Nephron (organoid): ENCODE measurements around the gene DDX28.
"Not testable (repeated sequence)": the region's sequence is repeated elsewhere in the genome, so short reads cannot be mapped to it uniquely, and the experiment has no call there.

ENCODE experiments used
- H3K27ac Mint-ChIP-seq, 3 experiments: 2 replicates each; pipeline ENCODE4 v1.8.0; 2020; ENCODE audit warnings: mixed read lengths in 3 of 3, mild to moderate bottlenecking in 2 of 3, moderate library complexity in 1 of 3
- H3K27me3 Mint-ChIP-seq: 2 replicates; pipeline ENCODE4 v1.8.0; 2021; ENCODE audit warnings: low read depth, mild to moderate bottlenecking, moderate library complexity, mixed read lengths
- H3K36me3 Mint-ChIP-seq: 2 replicates; pipeline ENCODE4 v1.8.0; 2020; ENCODE audit warnings: low read depth, mixed read lengths
- H3K4me1 Mint-ChIP-seq: 2 replicates; pipeline ENCODE4 v1.8.0; 2020; ENCODE audit warnings: mixed read lengths
- H3K4me3 Mint-ChIP-seq, 3 experiments: 2 replicates each; pipeline ENCODE4 v1.8.0; 2020; ENCODE audit warnings: mild to moderate bottlenecking in 3 of 3, mixed read lengths in 3 of 3, moderate library complexity in 2 of 3
- H3K9me3 Mint-ChIP-seq: 2 replicates; pipeline ENCODE4 v1.8.0; 2020; ENCODE audit warnings: mixed read lengths
- TF ChIP-seq, protein P1 (sequence below), 3 experiments: fragments of 200-600 bp; sonication (generic); IDR thresholded peaks; one replicate each; pipeline ENCODE4 v1.5.0; 2021; ENCODE audit warnings: antibody characterized with exemption in 3 of 3; ENCODE audit not compliant: unreplicated experiment in 3 of 3

Gene DDX28

DNA sequence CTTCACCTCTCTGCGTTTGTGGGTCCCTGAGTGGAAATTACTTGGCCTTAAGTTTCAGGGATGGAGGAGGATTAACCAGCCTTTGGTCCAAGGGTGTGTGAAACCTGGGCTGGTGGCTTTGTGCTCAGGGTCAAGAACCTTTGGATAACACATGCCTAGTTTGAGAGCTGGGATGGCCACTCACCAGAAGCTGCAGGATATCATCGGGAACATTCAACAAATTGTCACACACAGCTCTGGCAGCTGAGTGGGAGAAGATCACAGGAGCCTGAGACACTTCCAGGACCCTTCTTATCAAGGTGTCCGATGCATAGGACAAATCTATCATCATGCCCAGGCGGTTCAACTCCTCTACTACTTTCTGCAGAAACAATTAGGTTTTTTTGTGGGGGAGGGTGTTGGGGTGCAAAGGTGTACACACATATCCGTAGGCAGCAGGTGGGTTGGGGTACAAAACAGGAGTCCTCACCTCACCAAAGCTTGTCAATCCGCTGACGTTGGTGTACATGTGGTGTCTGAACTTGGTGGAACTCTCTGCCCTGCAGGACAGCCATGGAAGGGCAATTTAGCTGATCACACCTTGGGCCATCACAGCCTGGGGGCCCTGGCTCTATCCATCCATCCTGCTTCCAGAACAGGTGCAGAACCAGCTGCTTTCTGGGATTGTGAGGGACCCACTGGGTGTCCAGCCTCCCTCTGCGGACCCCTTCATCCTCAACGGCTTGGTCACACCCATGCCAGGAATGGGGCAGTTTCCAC is 45.4 kb downstream of the DDX28 start:
- Mint-ChIP-seq H3K36me3 (no peaks in the 10 kb centered on the region), H3K4me3 (no peak overlapping the region), H3K27ac (no peak overlapping the region), H3K27me3 (peaks cover 19% of the 10 kb centered on the region), H3K9me3 (no peaks in the 10 kb centered on the region), H3K4me1 (no peaks in the 10 kb centered on the region)
- TF ChIP-seq, protein P1, sequence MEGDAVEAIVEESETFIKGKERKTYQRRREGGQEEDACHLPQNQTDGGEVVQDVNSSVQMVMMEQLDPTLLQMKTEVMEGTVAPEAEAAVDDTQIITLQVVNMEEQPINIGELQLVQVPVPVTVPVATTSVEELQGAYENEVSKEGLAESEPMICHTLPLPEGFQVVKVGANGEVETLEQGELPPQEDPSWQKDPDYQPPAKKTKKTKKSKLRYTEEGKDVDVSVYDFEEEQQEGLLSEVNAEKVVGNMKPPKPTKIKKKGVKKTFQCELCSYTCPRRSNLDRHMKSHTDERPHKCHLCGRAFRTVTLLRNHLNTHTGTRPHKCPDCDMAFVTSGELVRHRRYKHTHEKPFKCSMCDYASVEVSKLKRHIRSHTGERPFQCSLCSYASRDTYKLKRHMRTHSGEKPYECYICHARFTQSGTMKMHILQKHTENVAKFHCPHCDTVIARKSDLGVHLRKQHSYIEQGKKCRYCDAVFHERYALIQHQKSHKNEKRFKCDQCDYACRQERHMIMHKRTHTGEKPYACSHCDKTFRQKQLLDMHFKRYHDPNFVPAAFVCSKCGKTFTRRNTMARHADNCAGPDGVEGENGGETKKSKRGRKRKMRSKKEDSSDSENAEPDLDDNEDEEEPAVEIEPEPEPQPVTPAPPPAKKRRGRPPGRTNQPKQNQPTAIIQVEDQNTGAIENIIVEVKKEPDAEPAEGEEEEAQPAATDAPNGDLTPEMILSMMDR (IDR thresholded peaks at IDR 0.05; ENCODE audit: unreplicated experiment in 3 of 3), result no peak

DNA sequence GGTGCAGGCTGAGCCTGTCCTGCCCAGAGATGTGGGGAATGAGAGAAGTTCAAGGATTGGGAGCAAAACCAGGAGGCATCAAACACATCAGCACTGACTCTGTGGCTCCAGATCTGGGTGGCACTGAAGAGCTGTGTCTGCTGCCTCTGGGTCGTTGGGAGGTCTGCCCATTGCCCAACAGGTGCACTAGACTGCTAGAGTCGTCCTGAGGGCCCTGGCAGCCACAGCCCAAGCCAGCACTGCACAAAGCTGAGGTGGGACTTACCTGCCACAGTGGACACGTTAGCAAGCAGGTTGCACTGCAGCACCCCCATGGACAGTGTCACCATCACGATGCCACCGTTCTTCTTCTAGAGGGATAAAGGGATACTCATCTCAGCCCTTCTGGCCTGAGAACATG is 46.0 kb downstream of the DDX28 start:
- H3K4me3 Mint-ChIP-seq, result no peak overlapping the region
- H3K27ac Mint-ChIP-seq, result no peak overlapping the region
- H3K4me1 Mint-ChIP-seq, result no peaks in the 10 kb centered on the region
- H3K27me3 Mint-ChIP-seq, result peaks cover 19% of the 10 kb centered on the region
- H3K36me3 Mint-ChIP-seq, result no peaks in the 10 kb centered on the region
- no peaks in the 10 kb centered on the region for H3K9me3 Mint-ChIP-seq
- TF ChIP-seq, protein P1 (IDR thresholded peaks at IDR 0.05; ENCODE audit: unreplicated experiment in 3 of 3), result no peak

DNA sequence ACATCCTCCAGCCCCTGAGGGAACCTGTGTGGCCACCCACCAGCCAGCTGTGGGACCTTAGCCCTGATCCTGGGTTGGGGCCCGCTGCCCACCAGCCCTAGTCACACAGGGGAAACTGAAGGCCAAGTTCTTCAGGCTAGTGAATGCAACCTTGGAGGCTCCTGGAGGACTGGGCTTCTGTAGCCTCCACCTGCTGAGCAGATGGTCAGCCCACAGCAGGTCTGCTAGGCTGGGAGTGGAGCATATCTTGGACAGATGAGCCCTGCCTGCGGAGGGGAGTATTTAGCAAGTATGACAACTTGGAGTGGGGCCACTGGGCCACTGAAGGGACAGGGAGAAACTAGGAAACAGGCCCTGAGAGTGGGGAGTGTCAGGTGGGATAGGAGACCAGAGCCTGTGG is 46.8 kb downstream of the DDX28 start:
- H3K36me3 Mint-ChIP-seq, result no peaks in the 10 kb centered on the region
- TF ChIP-seq, protein P1 (IDR thresholded peaks at IDR 0.05; ENCODE audit: unreplicated experiment in 3 of 3), result no peak
- H3K27ac Mint-ChIP-seq, result no peak overlapping the region
- H3K9me3 Mint-ChIP-seq, result no peaks in the 10 kb centered on the region
- no peaks in the 10 kb centered on the region for H3K4me1 Mint-ChIP-seq
- H3K27me3 Mint-ChIP-seq, result peaks cover 22% of the 10 kb centered on the region
- no peak overlapping the region for H3K4me3 Mint-ChIP-seq

DNA sequence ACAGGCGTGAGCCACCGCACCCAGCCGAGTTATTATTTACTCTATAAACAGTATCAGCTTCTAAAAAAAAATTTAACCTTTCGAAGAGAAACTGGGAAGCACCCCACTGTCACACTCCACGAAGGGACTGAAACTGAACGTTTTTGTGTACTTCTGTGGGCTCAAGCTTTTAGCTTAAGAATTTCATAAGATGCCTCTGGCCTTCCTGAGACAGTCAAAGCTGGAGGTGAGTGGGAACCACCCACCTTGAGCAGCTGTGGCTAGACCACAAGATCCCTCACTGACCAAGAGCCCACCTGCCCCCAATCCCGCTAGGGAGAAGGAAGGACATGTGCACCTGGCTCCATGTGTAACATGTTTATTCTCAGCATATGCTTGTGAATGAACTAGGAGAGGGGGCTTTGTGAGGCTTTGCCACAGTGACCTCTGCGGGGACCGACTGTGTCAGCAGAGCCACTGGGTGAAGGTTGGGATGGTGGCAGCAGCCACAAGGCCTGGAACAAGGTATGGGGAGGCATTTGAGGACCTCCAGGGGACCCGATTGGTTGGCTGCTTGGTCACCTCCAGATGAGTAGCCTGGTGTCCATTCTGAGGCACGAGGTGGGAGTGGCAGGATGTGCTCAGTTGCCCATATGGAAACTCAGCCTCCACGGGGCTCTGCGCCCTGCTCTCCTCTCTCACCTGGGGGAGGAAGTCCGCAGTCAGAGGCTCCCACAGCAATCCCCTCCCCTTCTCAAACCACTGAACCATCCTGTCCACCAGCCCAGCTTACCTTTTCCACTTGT is 47.5 kb downstream of the DDX28 start:
- Mint-ChIP-seq H3K27me3 (peaks cover 25% of the 10 kb centered on the region), H3K9me3 (no peaks in the 10 kb centered on the region), H3K4me1 (no peaks in the 10 kb centered on the region), H3K4me3 (no peak overlapping the region), H3K36me3 (no peaks in the 10 kb centered on the region), H3K27ac (no peak overlapping the region)
- TF ChIP-seq, protein P1 (IDR thresholded peaks at IDR 0.05; ENCODE audit: unreplicated experiment in 3 of 3), result no peak

DNA sequence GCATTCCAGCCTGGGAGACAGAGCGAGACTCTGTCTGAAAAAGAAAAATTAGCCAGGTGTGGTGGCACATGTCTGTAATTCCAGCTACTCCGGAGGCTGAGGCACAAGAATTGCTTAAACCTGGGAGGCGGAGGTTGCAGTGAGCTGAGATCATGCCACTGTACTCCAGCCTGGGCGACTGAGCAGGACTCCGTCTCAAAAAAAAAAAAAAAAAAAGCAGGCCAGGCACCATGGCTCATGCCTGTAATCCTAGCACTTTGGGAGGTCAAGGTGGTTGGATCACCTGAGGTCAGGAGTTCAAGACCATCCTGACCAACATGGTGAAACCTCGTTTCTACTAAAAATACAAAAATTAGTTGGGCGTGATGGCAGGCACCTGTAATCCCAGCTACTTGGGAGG is 50.7 kb downstream of the DDX28 start:
- H3K4me3 Mint-ChIP-seq, H3K4me1 Mint-ChIP-seq, H3K27ac Mint-ChIP-seq, H3K9me3 Mint-ChIP-seq, H3K36me3 Mint-ChIP-seq: not testable (repeated sequence)
- H3K27me3 Mint-ChIP-seq, result peaks cover 22% of the 10 kb centered on the region

DNA sequence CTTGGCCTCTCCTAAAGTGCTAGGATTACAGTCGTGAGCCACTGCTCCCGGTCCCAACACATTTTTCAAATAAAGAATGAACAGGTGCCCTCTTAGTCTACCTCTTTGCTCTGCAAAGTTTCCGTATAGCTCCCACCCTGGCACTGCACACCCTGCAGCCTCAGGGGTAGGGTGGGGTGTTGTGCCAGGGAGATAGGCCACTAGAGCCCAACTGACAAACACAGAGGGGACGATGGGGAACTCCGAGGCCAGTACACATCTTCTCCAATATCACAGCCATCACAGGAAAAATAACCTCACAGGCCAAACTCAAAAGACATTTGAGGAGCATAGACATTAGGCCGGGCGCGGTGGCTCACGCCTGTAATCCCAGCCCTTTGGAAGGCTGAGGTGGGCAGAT is 51.9 kb downstream of the DDX28 start:
- peaks cover 19% of the 10 kb centered on the region for H3K27me3 Mint-ChIP-seq
- peaks cover 20% of the 10 kb centered on the region for H3K4me1 Mint-ChIP-seq
- peak overlapping the region; percentile 36 to 81 (median 76) for H3K4me3 Mint-ChIP-seq
- no peaks in the 10 kb centered on the region for H3K9me3 Mint-ChIP-seq
- H3K36me3 Mint-ChIP-seq, result no peaks in the 10 kb centered on the region
- TF ChIP-seq, protein P1 (IDR thresholded peaks at IDR 0.05; ENCODE audit: unreplicated experiment in 3 of 3), result no peak
- peak overlapping the region in 1 of 3 experiments; percentile 65 for H3K27ac Mint-ChIP-seq
